GM12878 (cell line): ENCODE results near the gene GRIK2. TPM values are rescaled to one million over a fixed set of nuclear protein-coding genes. Genes with fewer than 3 reads are reported as not detected.

Source experiments
- ATAC-seq: fragments of 200-7000 bp; cut with Tn5 transposase; 3 replicates; pipeline ENCODE4 v1.9.1; 2020; ENCODE audit warnings: mild to moderate bottlenecking, moderate library complexity
- BruUV-seq: library from RNA; stranded (reverse); fragments of 400-500 nt; replicated peaks from 2 replicates; lab custom pipeline; 2021; lab: Mats Ljungman, UMichigan
- CTCF ChIA-PET: fragments of 300-600 bp; sonication (Branson Sonifier 250); formaldehyde crosslinking; extraction: SDS; loops from one replicate; lab custom pipeline; 2021; ENCODE audit warnings: inconsistent platforms; lab: Yijun Ruan, JAX
- POLR2A ChIA-PET: fragments of 350-600 bp; formaldehyde crosslinking; extraction: SDS; loops from one replicate; lab custom pipeline; 2021; ENCODE audit warnings: inconsistent platforms; lab: Charles Lee
- RAD21 ChIA-PET: fragments of 300-600 bp; sonication (Branson Sonifier 250); formaldehyde crosslinking; loops from one replicate; lab custom pipeline; 2023; ENCODE audit warnings: antibody characterized with exemption; ENCODE audit not compliant: unreplicated experiment; lab: Charles Lee
- SMC1A ChIA-PET: fragments of 300-600 bp; sonication (Branson Sonifier 250); formaldehyde crosslinking; loops from one replicate; lab custom pipeline; 2023; ENCODE audit not compliant: unreplicated experiment, uncharacterized antibody; lab: Charles Lee
- DNase-seq: peaks from one replicate; pipeline ENCODE4 v3.0.0-alpha.2; 2011; ENCODE audit warnings: low read depth, low spot score
- FAIRE-seq: peaks from 3 replicates; lab custom pipeline; 2011; peaks lifted over from hg19 to GRCh38; lab: Jason Lieb, UNC
- H2AFZ ChIP-seq: 2 replicates; pipeline ENCODE4 v1.6.0; 2011; ENCODE audit warnings: low read depth, low read length, control low read depth; ENCODE audit not compliant: control insufficient read depth
- H3K27ac ChIP-seq: 2 replicates; pipeline ENCODE4 v1.5.1; 2011; ENCODE audit warnings: control low read depth; ENCODE audit not compliant: control insufficient read depth, insufficient read depth
- H3K27me3 ChIP-seq, 2 experiments: replicated peaks in 1 of 2; 2 replicates each; pipeline versions ENCODE4 v1.6.0 to v1.6.1; 2011; ENCODE audit warnings: low read length in 1 of 2; ENCODE audit not compliant: control insufficient read depth in 2 of 2, insufficient read depth in 2 of 2
- H3K36me3 ChIP-seq, 2 experiments: 2 replicates each; pipeline ENCODE4 v1.5.1; 2011; ENCODE audit warnings: low read length in 1 of 2; ENCODE audit not compliant: control insufficient read depth in 2 of 2, insufficient read depth in 2 of 2
- H3K4me1 ChIP-seq: 2 replicates; pipeline ENCODE4 v1.6.1; 2011; ENCODE audit warnings: mild to moderate bottlenecking, low read length, moderate library complexity, mixed read lengths; ENCODE audit not compliant: control insufficient read depth, insufficient read depth
- H3K4me2 ChIP-seq: 2 replicates; pipeline ENCODE4 v1.6.0; 2011; ENCODE audit warnings: control low read depth; ENCODE audit not compliant: control insufficient read depth, insufficient read depth
- H3K4me3 ChIP-seq: fragments of 200-600 bp; sonication (generic); 2 replicates; pipeline ENCODE4 v1.5.1; 2016
- H3K79me2 ChIP-seq: 2 replicates; pipeline ENCODE4 v1.6.0; 2011; ENCODE audit warnings: low read length; ENCODE audit not compliant: control insufficient read depth, insufficient read depth
- H3K9ac ChIP-seq: 2 replicates; pipeline ENCODE4 v1.8.0; 2011; ENCODE audit warnings: low read length, control low read depth, mixed read lengths; ENCODE audit not compliant: control insufficient read depth, insufficient read depth
- H3K9me3 ChIP-seq: replicated peaks from 3 replicates; pipeline ENCODE4 v1.5.1; 2011; ENCODE audit warnings: mild to moderate bottlenecking, low read length; ENCODE audit not compliant: control insufficient read depth, insufficient read depth
- H4K20me1 ChIP-seq: 2 replicates; pipeline ENCODE4 v1.6.0; 2011; ENCODE audit not compliant: control insufficient read depth, insufficient read depth
- ATF3 ChIP-seq: IDR thresholded peaks from 2 replicates; pipeline ENCODE4 v1.6.1; 2011; ENCODE audit warnings: low read depth, mild to moderate bottlenecking, low read length, moderate library complexity, borderline replicate concordance; ENCODE audit errors: extremely low read depth
- BMI1 ChIP-seq: fragments of 450-650 bp; IDR thresholded peaks from 2 replicates; pipeline ENCODE4 v1.6.1; 2016; ENCODE audit warnings: mild to moderate bottlenecking, moderate library complexity, borderline replicate concordance
- CUX1 ChIP-seq: IDR thresholded peaks from 2 replicates; pipeline ENCODE4 v1.6.1; 2012; ENCODE audit warnings: improper control_type of control experiment, low read depth, low read length; ENCODE audit not compliant: insufficient replicate concordance
- DPF2 ChIP-seq: fragments of 450-650 bp; IDR thresholded peaks from 2 replicates; pipeline ENCODE4 v1.6.1; 2017; ENCODE audit warnings: mild to moderate bottlenecking
- MAX ChIP-seq: IDR thresholded peaks from 2 replicates; pipeline ENCODE4 v1.6.1; 2012; ENCODE audit warnings: low read depth, low read length, improper control_type of control experiment
- MTA3 ChIP-seq: IDR thresholded peaks from 2 replicates; pipeline ENCODE4 v1.6.1; 2012; ENCODE audit warnings: low read length, inconsistent platforms, borderline replicate concordance
- NFYA ChIP-seq: IDR thresholded peaks from 2 replicates; pipeline ENCODE4 v1.6.1; 2011; ENCODE audit warnings: low read depth, mild to moderate bottlenecking, low read length, improper control_type of control experiment, borderline replicate concordance
- NR2C2 ChIP-seq: IDR thresholded peaks from 2 replicates; pipeline ENCODE4 v1.6.1; 2011; ENCODE audit warnings: borderline replicate concordance, low read depth; ENCODE audit not compliant: control insufficient read depth, insufficient read length
- NR2F1 ChIP-seq: fragments of 450-650 bp; conservative IDR thresholded peaks from 2 replicates; pipeline ENCODE4 v1.6.1; 2017; ENCODE audit warnings: mild to moderate bottlenecking
- RELB ChIP-seq: fragments of 450-650 bp; IDR thresholded peaks from 2 replicates; pipeline ENCODE4 v1.6.1; 2017; ENCODE audit warnings: low read depth, mild to moderate bottlenecking, moderate library complexity
- ZBTB11 ChIP-seq: fragments of 450-650 bp; formaldehyde crosslinking; IDR thresholded peaks from 2 replicates; pipeline ENCODE4 v1.5.0; 2022; ENCODE audit warnings: mild to moderate bottlenecking, missing genetic modification characterization
- WGBS: methylation state at CpG from one replicate; pipeline ENCODE4 v1.1.6; 2016; ENCODE audit warnings: low lambda C conversion rate; ENCODE audit not compliant: insufficient replicate concordance, insufficient coverage; ENCODE audit errors: missing lambda C conversion rate; 5-methylcytosine and 5-hydroxymethylcytosine counted together
- in situ Hi-C: fragments of 300-500 bp; cut with MboI; formaldehyde crosslinking; loops from 9 replicates; pipeline ENCODE4 v1.14.3; 2018; ENCODE audit warnings: mixed read lengths
- intact Hi-C: fragments of 100-400 bp; cut with micrococcal nuclease; formaldehyde crosslinking; loops from one replicate; pipeline ENCODE4 v1.14.2; 2022; ENCODE audit not compliant: unreplicated experiment
- polyA plus RNA-seq, 11 experiments: library from polyadenylated mRNA; depleted of rRNA in 4 of 11; unstranded in 6 of 11; stranded (reverse) in 5 of 11; fragments of >200 nt; fragmentation: Nextera tagmentation in 4 of 11; fragmentation: Illumina TruSeq in 1 of 11; extraction: Ambion mirVana in 4 of 11; extraction: Trizol in 1 of 11; gene quantifications; 1 replicate in 1 of 11; 2 replicates in 10 of 11; pipeline versions ENCODE4 v1.2.1 to v1.2.3, GENCODE V29; 2011 to 2016; ENCODE audit warnings: inconsistent platforms in 2 of 11, missing spikeins in 2 of 11, low read depth in 1 of 11
- total RNA-seq, 4 experiments: library from RNA; depleted of rRNA in 3 of 4; stranded (reverse); fragments of >200 nt in 3 of 4; fragmentation: Illumina TruSeq in 1 of 4; extraction: Trizol in 1 of 4; gene quantifications; 2 replicates each; pipeline versions ENCODE4 v1.2.1 to v1.2.3, GENCODE V29; 2013 to 2021

GRIK2 gene
- total and polyA plus RNA-seq, 10 of the 15 experiments (the other 5 are each of a cell fraction or from before 2014, with no cell fraction given) = not detected

- Histone ChIP-seq H3K9ac (no peak overlapping the region), H3K27ac (no peak overlapping the region), H3K9me3 (no peaks in the 10 kb centered on the region), H4K20me1 (no peaks in the 10 kb centered on the region)
- ChIA-PET POLR2A (no interaction called here), RAD21 (no interaction called here)
- no peak for FAIRE-seq
- ATAC-seq = no peak
- in situ Hi-C loops = no loop called here
- WGBS = 88% methylated on average over 1 of the region's 1 CpG
- TF ChIP-seq BMI1 (no peak), NFYA (no peak), MTA3 (no peak), NR2C2 (no peak), ZBTB11 (CRISPR knock-in tag) (no peak), NR2F1 (no peak), RELB (no peak), ATF3 (no peak), DPF2 (no peak), CUX1 (no peak), MAX (no peak)
- TF ChIP-seq, all 136 proteins: peak for 0
- H3K36me3 ChIP-seq = no peaks in the 10 kb centered on the region
- intact Hi-C loops = no loop called here
- no peaks in the 10 kb centered on the region for H3K79me2 ChIP-seq
- no peak overlapping the region for H3K4me2 ChIP-seq
- H3K4me1 ChIP-seq = no peaks in the 10 kb centered on the region
- BruUV-seq = no TSS peak
- SMC1A ChIA-PET = no interaction called here
- CTCF ChIA-PET = no interaction called here
- DNase-seq = no peak
- H2AFZ ChIP-seq = no peak overlapping the region
- no peak overlapping the region for H3K4me3 ChIP-seq
- no peaks in the 10 kb centered on the region for H3K27me3 ChIP-seq
Measured at GRCh38 chr6:101422811-101423210, 29.3 kb downstream of the GRIK2 start.
